ENCODE measurements around the gene TPM2.

Gene TPM2

GRCh38 chr9:35679766-35680330 lies 9.9 kb downstream of the TPM2 start:
- peaks cover 36% of the 10 kb centered on the region for H3K36me3 ChIP-seq (replicated peaks)
- DNase-seq: no peak

DNA sequence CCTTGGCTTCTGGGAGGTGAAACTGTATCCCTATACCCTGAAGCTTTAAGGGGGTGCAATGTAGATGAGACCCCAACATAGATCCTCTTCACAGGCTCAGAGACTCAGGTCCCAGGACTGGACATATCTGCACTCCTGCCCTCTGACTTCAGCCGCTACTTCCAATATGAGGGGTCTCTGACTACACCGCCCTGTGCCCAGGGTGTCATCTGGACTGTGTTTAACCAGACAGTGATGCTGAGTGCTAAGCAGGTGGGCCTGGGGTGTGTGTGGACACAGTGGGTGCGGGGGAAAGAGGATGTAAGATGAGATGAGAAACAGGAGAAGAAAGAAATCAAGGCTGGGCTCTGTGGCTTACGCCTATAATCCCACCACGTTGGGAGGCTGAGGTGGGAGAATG lies 10.6 kb downstream of the TPM2 start:
- no peak overlapping the region for H3K4me3 ChIP-seq (ENCODE audit: low read depth, low read length)
- no peak for TF ChIP-seq CTCF (IDR thresholded peaks at IDR 0.05; ENCODE audit: low read depth, low read length, missing control alignments)
- no peak overlapping the region for H3K27ac ChIP-seq
- no peaks in the 10 kb centered on the region for H3K27me3 ChIP-seq (replicated peaks)
- H3K36me3 ChIP-seq (replicated peaks): peaks cover 28% of the 10 kb centered on the region
- DNase-seq: no peak
- in situ Hi-C loops (cut with HindIII; ENCODE audit: low pct_ligation_motif_present, low sequenced_read_pairs): no loop called here

More at GRCh38 chr9:35679766-35680330, 9.9 kb downstream of the TPM2 start:
- H3K27me3 ChIP-seq (replicated peaks): no peaks in the 10 kb centered on the region
- TF ChIP-seq CTCF (IDR thresholded peaks at IDR 0.05; ENCODE audit: low read depth, low read length, missing control alignments): no peak
- H3K4me3 ChIP-seq (ENCODE audit: low read depth, low read length): no peak overlapping the region
- in situ Hi-C loops (cut with HindIII; ENCODE audit: low pct_ligation_motif_present, low sequenced_read_pairs): no loop called here
- H3K27ac ChIP-seq: no peak overlapping the region

DNA sequence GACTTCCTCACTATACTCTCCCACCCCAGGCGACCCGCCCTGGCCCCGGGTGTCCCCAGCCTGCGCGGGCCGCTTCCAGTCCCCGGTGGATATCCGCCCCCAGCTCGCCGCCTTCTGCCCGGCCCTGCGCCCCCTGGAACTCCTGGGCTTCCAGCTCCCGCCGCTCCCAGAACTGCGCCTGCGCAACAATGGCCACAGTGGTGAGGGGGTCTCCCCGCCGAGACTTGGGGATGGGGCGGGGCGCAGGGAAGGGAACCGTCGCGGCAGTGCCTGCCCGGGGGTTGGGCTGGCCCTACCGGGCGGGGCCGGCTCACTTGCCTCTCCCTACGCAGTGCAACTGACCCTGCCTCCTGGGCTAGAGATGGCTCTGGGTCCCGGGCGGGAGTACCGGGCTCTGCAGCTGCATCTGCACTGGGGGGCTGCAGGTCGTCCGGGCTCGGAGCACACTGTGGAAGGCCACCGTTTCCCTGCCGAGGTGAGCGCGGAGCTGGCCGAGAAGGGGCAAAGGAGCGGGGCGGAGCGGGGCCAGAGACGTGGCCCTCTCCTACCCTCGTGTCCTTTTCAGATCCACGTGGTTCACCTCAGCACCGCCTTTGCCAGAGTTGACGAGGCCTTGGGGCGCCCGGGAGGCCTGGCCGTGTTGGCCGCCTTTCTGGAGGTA lies 13.9 kb downstream of the TPM2 start:
- Histone ChIP-seq H3K27me3 (replicated peaks) (no peaks in the 10 kb centered on the region), H3K27ac (no peak overlapping the region), H3K4me3 (ENCODE audit: low read depth, low read length) (peak overlapping the region; percentile 56), H3K36me3 (replicated peaks) (no peaks in the 10 kb centered on the region)
- DNase-seq: no peak
- in situ Hi-C loops (cut with HindIII; ENCODE audit: low pct_ligation_motif_present, low sequenced_read_pairs): no loop called here
- peak; percentile 16 for TF ChIP-seq CTCF (IDR thresholded peaks at IDR 0.05; ENCODE audit: low read depth, low read length, missing control alignments)

- no peak for DNase-seq
- Histone ChIP-seq H3K27me3 (replicated peaks) (no peaks in the 10 kb centered on the region), H3K36me3 (replicated peaks) (no peaks in the 10 kb centered on the region), H3K4me3 (ENCODE audit: low read depth, low read length) (peak overlapping the region; percentile 56), H3K27ac (no peak overlapping the region)
- in situ Hi-C loops (cut with HindIII; ENCODE audit: low pct_ligation_motif_present, low sequenced_read_pairs): no loop called here
- no peak for TF ChIP-seq CTCF (IDR thresholded peaks at IDR 0.05; ENCODE audit: low read depth, low read length, missing control alignments)
Observed at GRCh38 chr9:35675204-35675603, 14.5 kb downstream of the TPM2 start.

DNA sequence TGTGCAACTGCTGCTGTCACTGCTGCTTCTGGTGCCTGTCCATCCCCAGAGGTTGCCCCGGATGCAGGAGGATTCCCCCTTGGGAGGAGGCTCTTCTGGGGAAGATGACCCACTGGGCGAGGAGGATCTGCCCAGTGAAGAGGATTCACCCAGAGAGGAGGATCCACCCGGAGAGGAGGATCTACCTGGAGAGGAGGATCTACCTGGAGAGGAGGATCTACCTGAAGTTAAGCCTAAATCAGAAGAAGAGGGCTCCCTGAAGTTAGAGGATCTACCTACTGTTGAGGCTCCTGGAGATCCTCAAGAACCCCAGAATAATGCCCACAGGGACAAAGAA lies 15.7 kb downstream of the TPM2 start:
- no peak for DNase-seq
- Histone ChIP-seq H3K4me3 (ENCODE audit: low read depth, low read length) (no peak overlapping the region), H3K27me3 (replicated peaks) (no peaks in the 10 kb centered on the region), H3K36me3 (replicated peaks) (no peaks in the 10 kb centered on the region), H3K27ac (no peak overlapping the region)
- no peak for TF ChIP-seq CTCF (IDR thresholded peaks at IDR 0.05; ENCODE audit: low read depth, low read length, missing control alignments)
- in situ Hi-C loops (cut with HindIII; ENCODE audit: low pct_ligation_motif_present, low sequenced_read_pairs): no loop called here
